ENCODE results near the gene RCOR2.

DNA sequence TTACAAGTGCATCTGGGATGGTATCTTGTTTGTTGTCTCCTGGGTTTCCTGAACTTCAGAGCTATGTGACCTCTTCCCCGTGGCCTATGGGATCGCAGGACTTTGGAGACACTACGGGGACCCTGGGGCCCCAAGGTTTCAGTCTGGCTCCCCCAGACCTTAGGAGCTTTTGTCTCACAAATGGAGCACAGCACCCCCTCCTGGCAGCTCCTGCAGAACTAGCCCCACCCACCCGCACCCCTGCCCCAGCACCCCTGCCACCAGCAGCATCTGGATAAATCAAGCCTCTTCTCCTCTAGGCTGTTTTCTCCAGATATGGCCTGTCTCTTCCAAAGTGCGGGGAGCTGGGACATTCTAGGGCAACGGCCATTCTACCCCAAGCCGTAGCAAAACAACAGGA, 10.4 kb downstream of the RCOR2 start:
- TF ChIP-seq, protein P1, sequence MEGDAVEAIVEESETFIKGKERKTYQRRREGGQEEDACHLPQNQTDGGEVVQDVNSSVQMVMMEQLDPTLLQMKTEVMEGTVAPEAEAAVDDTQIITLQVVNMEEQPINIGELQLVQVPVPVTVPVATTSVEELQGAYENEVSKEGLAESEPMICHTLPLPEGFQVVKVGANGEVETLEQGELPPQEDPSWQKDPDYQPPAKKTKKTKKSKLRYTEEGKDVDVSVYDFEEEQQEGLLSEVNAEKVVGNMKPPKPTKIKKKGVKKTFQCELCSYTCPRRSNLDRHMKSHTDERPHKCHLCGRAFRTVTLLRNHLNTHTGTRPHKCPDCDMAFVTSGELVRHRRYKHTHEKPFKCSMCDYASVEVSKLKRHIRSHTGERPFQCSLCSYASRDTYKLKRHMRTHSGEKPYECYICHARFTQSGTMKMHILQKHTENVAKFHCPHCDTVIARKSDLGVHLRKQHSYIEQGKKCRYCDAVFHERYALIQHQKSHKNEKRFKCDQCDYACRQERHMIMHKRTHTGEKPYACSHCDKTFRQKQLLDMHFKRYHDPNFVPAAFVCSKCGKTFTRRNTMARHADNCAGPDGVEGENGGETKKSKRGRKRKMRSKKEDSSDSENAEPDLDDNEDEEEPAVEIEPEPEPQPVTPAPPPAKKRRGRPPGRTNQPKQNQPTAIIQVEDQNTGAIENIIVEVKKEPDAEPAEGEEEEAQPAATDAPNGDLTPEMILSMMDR (IDR thresholded peaks at IDR 0.05) = peak in 1 of 6 experiments; percentile 31
- no peak for TF ChIP-seq POLR2A (IDR thresholded peaks at IDR 0.05)

Measured in adrenal gland (tissue), 5 donors.